PC-3 (cell line): ENCODE data around the gene ABCG1. TPM values are rescaled to one million over a fixed set of nuclear protein-coding genes. Genes with fewer than 3 reads are reported as not detected.

Source experiments
- ATAC-seq: fragments of 200-7000 bp; cut with Tn5 transposase; 2 replicates; pipeline ENCODE4 v1.9.1; 2020; ENCODE audit warnings: mild to moderate bottlenecking, moderate library complexity
- BruUV-seq: library from RNA; stranded (reverse); fragments of 400-500 nt; replicated peaks from 2 replicates; lab custom pipeline; 2021; lab: Mats Ljungman, UMichigan
- CTCF ChIA-PET: fragments of 300-600 bp; sonication (Branson Sonifier 250); formaldehyde crosslinking; loops from one replicate; lab custom pipeline; 2022; ENCODE audit warnings: antibody characterized with exemption; lab: Charles Lee
- POLR2A ChIA-PET: fragments of 300-600 bp; sonication (Branson Sonifier 250); formaldehyde crosslinking; loops from one replicate; lab custom pipeline; 2022; ENCODE audit warnings: antibody characterized with exemption; ENCODE audit not compliant: unreplicated experiment; lab: Charles Lee
- DNase-seq: peaks from one replicate; pipeline ENCODE4 v3.0.0-alpha.2; 2015
- H2AFZ ChIP-seq: fragments of 300-600 bp; sonication (generic); 2 replicates; pipeline ENCODE4 v1.6.0; 2016; ENCODE audit warnings: antibody characterized with exemption, low read length
- H3F3A ChIP-seq: fragments of 300-600 bp; sonication (generic); one replicate; pipeline ENCODE4 v1.6.0; 2017; ENCODE audit warnings: antibody characterized with exemption, low read length, control low read depth, mild to moderate bottlenecking; ENCODE audit not compliant: unreplicated experiment
- H3K27ac ChIP-seq: fragments of 300-600 bp; sonication (generic); 2 replicates; pipeline ENCODE4 v1.5.1; 2016; ENCODE audit warnings: mild to moderate bottlenecking, low read length
- H3K27me3 ChIP-seq: fragments of 300-600 bp; sonication (generic); 2 replicates; pipeline ENCODE4 v1.6.1; 2016; ENCODE audit warnings: low read length, mixed read lengths
- H3K36me3 ChIP-seq: fragments of 300-600 bp; sonication (generic); 2 replicates; pipeline ENCODE4 v1.6.1; 2016; ENCODE audit warnings: low read depth, mixed run types, low read length, mixed read lengths
- H3K4me1 ChIP-seq: fragments of 300-600 bp; sonication (generic); 2 replicates; pipeline ENCODE4 v1.5.1; 2016; ENCODE audit warnings: low read length; ENCODE audit not compliant: insufficient read depth
- H3K4me2 ChIP-seq: fragments of 300-600 bp; sonication (generic); 2 replicates; pipeline ENCODE4 v1.6.0; 2016; ENCODE audit warnings: low read length
- H3K4me3 ChIP-seq: fragments of 300-600 bp; sonication (generic); 2 replicates; pipeline ENCODE4 v1.5.1; 2016; ENCODE audit warnings: mild to moderate bottlenecking, low read length, mixed read lengths
- H3K79me2 ChIP-seq: fragments of 300-600 bp; sonication (generic); 2 replicates; pipeline ENCODE4 v1.6.1; 2017; ENCODE audit warnings: low read length, mixed read lengths
- H3K9ac ChIP-seq: fragments of 300-600 bp; sonication (generic); 2 replicates; pipeline ENCODE4 v1.6.0; 2016; ENCODE audit warnings: mild to moderate bottlenecking, low read length
- H3K9me2 ChIP-seq: fragments of 300-600 bp; sonication (generic); replicated peaks from 2 replicates; pipeline ENCODE4 v1.6.1; 2016; ENCODE audit warnings: mixed run types, low read length, mixed read lengths
- H3K9me3 ChIP-seq: fragments of 300-600 bp; sonication (generic); 2 replicates; pipeline ENCODE4 v1.6.1; 2016; ENCODE audit warnings: low read length, mixed read lengths
- H4K20me1 ChIP-seq: fragments of 300-600 bp; sonication (generic); 2 replicates; pipeline ENCODE4 v1.6.1; 2016; ENCODE audit warnings: low read length, mixed read lengths
- EZH2 ChIP-seq: fragments of 300-600 bp; sonication (generic); IDR thresholded peaks from one replicate; pipeline ENCODE4 v1.6.1; 2017; ENCODE audit warnings: antibody characterized with exemption, mild to moderate bottlenecking, low read length; ENCODE audit not compliant: unreplicated experiment
- EZH2phosphoT487 ChIP-seq: fragments of 300-600 bp; sonication (generic); IDR thresholded peaks from 2 replicates; pipeline ENCODE4 v1.6.1; 2018; ENCODE audit warnings: mild to moderate bottlenecking, antibody characterized with exemption, low read length, borderline replicate concordance
- intact Hi-C: fragments of 100-400 bp; cut with micrococcal nuclease; formaldehyde crosslinking; loops from 2 replicates; pipeline ENCODE4 v1.9.0; 2023
- total RNA-seq: library from RNA; depleted of rRNA; stranded (reverse); fragments of >200 nt; gene quantifications from 2 replicates; pipeline ENCODE4 v1.2.3, GENCODE V29; 2014
- TF ChIP-seq, protein P1 (sequence below): fragments of 300-600 bp; sonication (generic); conservative IDR thresholded peaks from 2 replicates; pipeline ENCODE4 v1.5.1; 2017; ENCODE audit warnings: antibody characterized with exemption, low read depth, mild to moderate bottlenecking, low read length

ABCG1 gene
- total RNA-seq, 1 experiment from 2014 or later: 0.66 TPM

DNA sequence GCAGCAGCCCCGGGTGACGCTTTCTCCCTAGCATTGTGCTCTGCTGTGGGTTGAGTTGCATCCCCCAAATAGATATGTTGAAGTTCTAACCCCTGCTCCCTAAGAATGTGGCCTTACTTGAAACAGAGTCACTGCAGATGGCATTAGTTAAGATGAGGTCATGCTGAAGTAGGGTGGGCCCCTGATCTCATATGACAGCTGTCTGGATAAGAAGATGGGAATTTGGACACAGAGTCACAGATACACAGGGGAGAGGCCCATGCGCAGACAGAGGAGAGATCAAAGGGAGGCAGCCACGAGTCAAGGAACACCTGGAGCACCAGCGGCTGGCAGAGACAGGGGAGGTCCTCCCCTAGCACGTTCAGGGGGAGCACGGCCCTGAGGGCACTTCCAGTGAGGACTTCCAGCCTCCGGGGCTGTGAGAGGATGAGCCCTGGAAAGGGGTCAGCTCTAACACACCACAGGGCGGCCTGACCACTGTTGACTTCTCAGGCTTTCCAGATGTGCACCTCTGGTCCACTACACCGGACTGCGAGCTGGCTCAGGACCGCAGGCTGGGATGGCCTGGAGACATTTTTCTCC lies 46.4 kb downstream of the ABCG1 start:
- ATAC-seq (no peak), DNase-seq (no peak)
- Histone ChIP-seq H3K27me3 (no peaks in the 10 kb centered on the region), H3F3A (no peaks in the 10 kb centered on the region), H3K36me3 (no peaks in the 10 kb centered on the region), H3K79me2 (no peaks in the 10 kb centered on the region), H4K20me1 (no peaks in the 10 kb centered on the region), H3K9ac (no peak overlapping the region), H3K9me3 (no peaks in the 10 kb centered on the region), H3K27ac (no peak overlapping the region), H3K4me3 (no peak overlapping the region), H2AFZ (no peak overlapping the region), H3K9me2 (no peaks in the 10 kb centered on the region), H3K4me2 (no peak overlapping the region), H3K4me1 (peaks cover 14% of the 10 kb centered on the region)
- no TSS peak for BruUV-seq
- POLR2A ChIA-PET: interaction anchor here (0.6 kb wide), 1 partner anchor 279 kb away, joined by 5 read pairs; no protein-coding TSS in a partner anchor
- intact Hi-C loops: no loop called here
- CTCF ChIA-PET: no interaction called here
- TF ChIP-seq, protein P1, sequence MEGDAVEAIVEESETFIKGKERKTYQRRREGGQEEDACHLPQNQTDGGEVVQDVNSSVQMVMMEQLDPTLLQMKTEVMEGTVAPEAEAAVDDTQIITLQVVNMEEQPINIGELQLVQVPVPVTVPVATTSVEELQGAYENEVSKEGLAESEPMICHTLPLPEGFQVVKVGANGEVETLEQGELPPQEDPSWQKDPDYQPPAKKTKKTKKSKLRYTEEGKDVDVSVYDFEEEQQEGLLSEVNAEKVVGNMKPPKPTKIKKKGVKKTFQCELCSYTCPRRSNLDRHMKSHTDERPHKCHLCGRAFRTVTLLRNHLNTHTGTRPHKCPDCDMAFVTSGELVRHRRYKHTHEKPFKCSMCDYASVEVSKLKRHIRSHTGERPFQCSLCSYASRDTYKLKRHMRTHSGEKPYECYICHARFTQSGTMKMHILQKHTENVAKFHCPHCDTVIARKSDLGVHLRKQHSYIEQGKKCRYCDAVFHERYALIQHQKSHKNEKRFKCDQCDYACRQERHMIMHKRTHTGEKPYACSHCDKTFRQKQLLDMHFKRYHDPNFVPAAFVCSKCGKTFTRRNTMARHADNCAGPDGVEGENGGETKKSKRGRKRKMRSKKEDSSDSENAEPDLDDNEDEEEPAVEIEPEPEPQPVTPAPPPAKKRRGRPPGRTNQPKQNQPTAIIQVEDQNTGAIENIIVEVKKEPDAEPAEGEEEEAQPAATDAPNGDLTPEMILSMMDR: no peak
- TF ChIP-seq EZH2 (no peak), EZH2phosphoT487 (no peak)

DNA sequence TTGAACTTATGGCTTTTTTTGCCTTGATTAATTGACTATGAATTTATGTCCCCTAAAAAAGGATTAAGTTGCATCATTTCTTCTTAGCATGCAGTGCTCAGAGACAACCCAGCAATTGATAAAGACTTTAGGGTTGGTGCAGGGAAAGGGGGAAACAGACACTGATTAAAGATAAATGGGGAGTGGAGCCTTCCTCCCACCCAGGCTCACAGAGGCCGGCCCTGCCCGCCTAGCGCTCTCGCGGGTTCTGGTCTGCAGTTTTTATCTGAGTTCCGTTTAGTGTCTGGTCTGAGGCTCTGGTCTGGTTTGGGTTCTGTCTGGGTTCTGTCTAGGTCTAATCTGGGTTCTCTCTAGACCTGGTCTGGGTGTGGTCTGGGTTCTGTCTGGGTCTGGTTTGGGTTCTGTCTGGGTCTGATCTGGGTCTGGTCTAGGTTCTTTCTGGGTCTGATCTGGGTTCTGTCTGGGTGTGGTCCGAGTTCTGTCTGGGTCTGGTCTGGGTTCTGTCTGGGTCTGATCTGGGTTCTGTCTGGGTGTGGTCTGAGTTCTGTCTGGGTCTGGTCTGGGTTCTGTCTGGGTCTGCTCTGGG lies 48.1 kb downstream of the ABCG1 start:
- no peak overlapping the region for H2AFZ ChIP-seq
- H3K4me3 ChIP-seq: no peak overlapping the region
- no peak for TF ChIP-seq EZH2phosphoT487
- TF ChIP-seq EZH2: no peak
- TF ChIP-seq, protein P1: no peak
- no peak overlapping the region for H3K27ac ChIP-seq
- POLR2A ChIA-PET: no interaction called here
- BruUV-seq: no TSS peak
- no peaks in the 10 kb centered on the region for H4K20me1 ChIP-seq
- intact Hi-C loops: no loop called here
- no peak overlapping the region for H3K9ac ChIP-seq
- H3K9me2 ChIP-seq: no peaks in the 10 kb centered on the region
- H3K9me3 ChIP-seq: no peaks in the 10 kb centered on the region
- no peaks in the 10 kb centered on the region for H3K79me2 ChIP-seq
- CTCF ChIA-PET: no interaction called here
- DNase-seq (no peak), ATAC-seq (no peak)
- H3K27me3 ChIP-seq: no peaks in the 10 kb centered on the region
- H3K36me3 ChIP-seq: no peaks in the 10 kb centered on the region
- no peaks in the 10 kb centered on the region for H3F3A ChIP-seq
- no peak overlapping the region for H3K4me2 ChIP-seq
- H3K4me1 ChIP-seq: peaks cover 14% of the 10 kb centered on the region

DNA sequence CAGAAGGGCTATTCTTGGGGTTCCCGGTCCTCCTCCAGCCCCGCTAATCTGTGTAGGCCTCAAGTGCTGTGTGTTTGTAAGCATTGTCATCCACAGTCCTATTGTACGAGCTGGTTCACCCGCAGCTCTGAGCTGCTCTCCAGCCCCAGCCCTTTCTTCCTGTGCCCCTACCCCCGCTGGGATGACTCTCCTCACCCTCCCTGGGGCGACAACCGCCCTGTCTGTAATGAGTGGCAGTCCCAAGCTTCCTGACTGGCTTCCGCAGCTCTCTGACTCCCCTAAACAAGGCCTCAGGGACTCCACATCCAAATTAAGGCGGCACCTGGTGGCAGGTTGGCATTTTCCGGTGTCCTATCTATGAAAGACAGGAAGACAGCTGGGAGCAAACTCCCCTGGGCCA lies 50.4 kb downstream of the ABCG1 start:
- no TSS peak for BruUV-seq
- ChIA-PET CTCF (interaction anchor here (0.6 to 1.6 kb wide), 2 partner anchors 11 to 18 kb away, joined by 3 to 6 read pairs; no protein-coding TSS in a partner anchor), POLR2A (no interaction called here)
- H3K27ac ChIP-seq: no peak overlapping the region
- ATAC-seq (no peak; the same call in 1 of the 2 replicates), DNase-seq (peak; percentile 2)
- H3K9ac ChIP-seq: no peak overlapping the region
- TF ChIP-seq, protein P1: 0 out of 2 replicates have a peak, but pooled peaks have one; percentile 13
- TF ChIP-seq EZH2: no peak
- H3K4me2 ChIP-seq: no peak overlapping the region
- no peaks in the 10 kb centered on the region for H3K27me3 ChIP-seq
- H3K9me3 ChIP-seq: no peaks in the 10 kb centered on the region
- intact Hi-C loops: no loop called here
- H3K79me2 ChIP-seq: no peaks in the 10 kb centered on the region
- no peak overlapping the region for H2AFZ ChIP-seq
- no peak overlapping the region for H3K4me3 ChIP-seq
- no peaks in the 10 kb centered on the region for H3K36me3 ChIP-seq
- no peaks in the 10 kb centered on the region for H3F3A ChIP-seq
- H3K4me1 ChIP-seq: no peaks in the 10 kb centered on the region
- H3K9me2 ChIP-seq: no peaks in the 10 kb centered on the region
- no peaks in the 10 kb centered on the region for H4K20me1 ChIP-seq
